ENCODE data around the gene H3-3A. TPM values are rescaled to one million over a fixed set of nuclear protein-coding genes. Genes with fewer than 3 reads are reported as not detected.

The H3-3A gene
- total and polyA plus RNA-seq, 2 of the 8 experiments (the other 6 are each of a cell fraction or from before 2014, with no cell fraction given) = 1,157 to 1,223 TPM

GRCh38 chr1:226117330-226117729 lies 54.8 kb downstream of the H3-3A start (continued):
- TF ChIP-seq POLR2AphosphoS5 (IDR thresholded peaks at IDR 0.05; ENCODE audit: low read depth, low read length) = no peak

Data from H1 (cell line).